ENCODE data around the gene SLC7A8.
"Not testable (repeated sequence)": the region's sequence is repeated elsewhere in the genome, so short reads cannot be mapped to it uniquely, and the experiment has no call there.

The SLC7A8 gene

DNA sequence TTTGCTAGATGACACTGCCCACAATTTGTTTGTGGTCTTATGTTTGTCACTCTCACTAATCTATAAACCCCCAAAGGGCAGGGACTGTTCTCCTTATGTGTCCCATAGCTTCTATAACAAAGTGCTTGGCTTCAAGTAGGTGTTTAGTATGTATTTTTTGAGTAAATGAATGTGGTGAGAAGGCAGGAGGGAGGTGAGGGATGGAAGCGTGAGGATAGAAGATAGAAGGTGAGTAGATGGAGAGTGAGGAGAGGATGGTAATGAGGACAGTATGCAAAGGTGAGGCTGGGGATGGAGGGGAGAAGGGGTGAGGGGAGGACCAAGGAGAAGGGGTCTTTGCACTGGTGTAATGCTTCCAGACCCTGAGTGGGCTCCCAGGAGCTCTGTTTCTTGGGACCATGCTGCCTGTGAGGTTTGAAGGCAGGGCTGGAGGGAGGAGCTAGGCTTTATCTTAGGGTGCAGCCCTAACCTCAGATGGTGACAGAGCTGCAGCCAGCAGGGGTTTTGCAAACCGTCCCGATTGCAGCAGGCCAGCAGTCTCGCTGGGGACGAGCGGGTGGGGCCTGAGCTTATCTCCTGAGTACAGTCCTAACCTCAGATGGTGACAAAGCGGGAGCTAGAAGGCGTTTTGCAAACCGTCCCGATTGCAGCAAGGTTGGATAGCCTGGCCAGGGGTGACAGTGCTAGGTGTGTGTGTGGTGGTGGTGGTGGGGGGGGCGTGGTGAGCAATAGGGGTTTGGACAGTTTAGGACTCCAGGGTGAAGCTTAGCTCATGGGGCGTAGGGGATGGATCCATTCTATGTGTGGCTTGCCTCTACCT is 70.9 kb downstream of the SLC7A8 start:
- DNase-seq, result no peak

DNA sequence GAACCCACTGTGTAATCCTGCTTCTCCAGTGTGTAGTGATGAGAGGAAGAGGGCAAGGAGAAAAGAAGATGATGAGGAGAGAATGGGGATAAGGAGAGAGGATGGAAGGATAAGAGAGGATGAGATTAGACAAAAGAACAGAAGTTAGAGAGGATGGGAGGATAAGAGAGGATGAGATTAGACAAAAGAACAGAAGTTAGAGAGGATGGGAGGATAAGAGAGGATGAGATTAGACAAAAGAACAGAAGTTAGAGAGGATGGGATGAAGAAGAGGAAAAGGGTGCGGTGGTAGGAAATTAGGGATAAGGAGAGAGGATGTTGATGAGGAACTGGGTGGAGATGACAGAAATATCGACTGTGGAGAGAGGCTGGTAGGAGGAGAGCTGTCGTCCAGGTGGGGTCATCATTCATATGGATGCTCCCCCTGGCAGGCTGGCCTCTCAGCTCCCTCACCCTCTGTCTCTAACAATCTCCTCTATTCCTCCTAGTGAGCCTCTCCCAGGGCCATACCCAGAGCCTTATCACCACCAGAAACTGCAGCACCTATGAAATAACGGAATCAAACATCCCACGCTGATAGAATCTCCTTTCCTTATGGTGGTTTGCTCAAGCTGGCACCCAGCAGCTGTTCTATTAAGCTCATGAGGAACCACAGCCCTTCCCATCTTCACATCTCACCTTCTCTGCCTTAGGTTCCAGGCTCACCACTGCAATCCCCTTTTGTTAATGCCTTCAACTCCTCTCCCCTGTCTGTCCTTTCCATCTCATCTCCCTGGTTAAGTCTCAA is 72.7 kb downstream of the SLC7A8 start:
- DNase-seq, result no peak

DNA sequence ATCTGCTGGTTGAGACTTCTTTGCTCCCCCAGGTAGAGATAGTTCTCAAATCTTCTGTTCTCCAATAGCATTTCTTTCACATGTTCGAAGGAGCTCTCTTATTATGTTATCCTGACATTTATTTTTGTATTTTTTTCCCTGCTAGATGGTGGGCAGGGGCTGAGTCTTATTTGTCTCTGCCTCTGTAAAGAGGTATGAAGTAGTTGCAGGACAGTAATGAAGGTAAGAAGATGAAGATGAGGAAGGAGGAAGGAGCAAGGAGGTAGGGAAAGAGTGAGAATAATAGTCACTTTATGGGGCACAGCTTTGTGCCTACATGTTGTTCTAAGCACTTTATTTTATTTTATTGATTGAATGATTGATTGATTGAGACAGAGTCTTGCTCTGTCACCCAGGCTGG is 73.7 kb downstream of the SLC7A8 start:
- no peak for DNase-seq

DNA sequence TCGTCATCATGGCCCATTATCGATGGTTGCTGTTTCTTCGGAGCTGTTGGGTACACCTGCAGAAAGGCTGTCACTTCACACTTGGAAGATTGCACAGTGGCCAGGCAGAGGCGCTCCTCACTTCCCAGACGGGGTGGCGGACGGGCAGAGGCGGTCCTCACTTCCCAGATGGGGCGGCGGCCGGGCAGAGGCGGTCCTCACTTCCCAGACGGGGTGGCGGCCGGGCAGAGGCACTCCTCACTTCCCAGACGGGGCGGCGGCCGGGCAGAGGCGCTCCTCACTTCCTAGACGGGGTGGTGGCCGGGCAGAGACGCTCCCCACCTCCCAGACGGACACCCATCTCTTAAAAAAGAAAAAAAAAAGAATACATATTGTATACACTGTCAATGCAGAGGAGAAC is 75.3 kb downstream of the SLC7A8 start:
- DNase-seq, result not testable (repeated sequence)

DNA sequence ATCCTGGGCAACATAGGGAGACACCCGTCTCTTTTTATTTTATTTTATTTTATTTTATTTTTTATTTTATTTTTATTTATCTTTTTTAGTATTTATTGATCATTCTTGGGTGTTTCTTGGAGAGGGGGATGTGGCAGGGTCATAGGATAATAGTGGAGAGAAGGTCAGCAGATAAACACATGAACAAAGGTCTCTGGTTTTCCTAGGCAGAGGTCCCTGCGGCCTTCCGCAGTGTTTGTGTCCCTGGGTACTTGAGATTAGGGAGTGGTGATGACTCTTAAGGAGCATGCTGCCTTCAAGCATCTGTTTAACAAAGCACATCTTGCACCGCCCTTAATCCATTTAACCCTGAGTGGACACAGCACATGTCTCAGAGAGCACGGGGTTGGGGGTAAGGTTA is 75.8 kb downstream of the SLC7A8 start:
- not testable (repeated sequence) for DNase-seq

DNA sequence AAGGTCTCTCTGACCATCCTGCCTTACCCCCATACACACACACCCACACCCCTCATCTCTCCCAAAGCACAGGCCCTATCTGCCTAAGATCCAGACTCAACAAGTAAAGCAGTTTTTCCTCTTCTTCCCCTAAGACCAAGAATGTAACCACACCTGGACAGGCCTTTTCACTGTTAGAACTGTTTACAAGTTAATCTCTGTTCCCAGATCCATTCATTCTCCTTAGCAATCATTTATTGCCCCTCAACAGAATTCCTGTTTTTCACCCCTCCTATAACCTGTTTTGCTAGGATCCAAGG is 76.8 kb downstream of the SLC7A8 start:
- DNase-seq, result no peak

DNA sequence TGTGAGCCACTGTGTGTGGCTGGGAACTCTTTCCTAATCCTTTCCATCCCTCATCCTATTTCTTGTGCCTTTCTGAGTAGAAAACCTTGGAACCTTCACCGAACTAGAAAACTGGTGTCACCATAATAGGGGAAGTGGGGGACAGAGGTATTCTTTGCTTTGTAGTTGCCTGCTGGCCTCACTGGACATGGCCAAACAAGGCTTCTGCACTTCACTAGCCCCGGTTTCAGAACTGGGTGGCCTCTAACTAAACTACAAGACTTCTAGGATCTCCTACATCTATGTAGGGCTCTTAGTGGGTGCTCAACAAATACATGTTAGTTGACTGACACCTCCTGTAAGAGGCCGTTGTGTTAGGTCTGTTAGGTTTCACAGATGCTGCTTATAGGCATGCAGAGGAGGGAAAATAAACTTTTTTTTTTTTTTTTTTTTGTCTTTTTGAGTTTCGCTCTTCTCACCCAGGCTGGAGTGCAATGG is 78.1 kb downstream of the SLC7A8 start:
- no peak for DNase-seq

DNA sequence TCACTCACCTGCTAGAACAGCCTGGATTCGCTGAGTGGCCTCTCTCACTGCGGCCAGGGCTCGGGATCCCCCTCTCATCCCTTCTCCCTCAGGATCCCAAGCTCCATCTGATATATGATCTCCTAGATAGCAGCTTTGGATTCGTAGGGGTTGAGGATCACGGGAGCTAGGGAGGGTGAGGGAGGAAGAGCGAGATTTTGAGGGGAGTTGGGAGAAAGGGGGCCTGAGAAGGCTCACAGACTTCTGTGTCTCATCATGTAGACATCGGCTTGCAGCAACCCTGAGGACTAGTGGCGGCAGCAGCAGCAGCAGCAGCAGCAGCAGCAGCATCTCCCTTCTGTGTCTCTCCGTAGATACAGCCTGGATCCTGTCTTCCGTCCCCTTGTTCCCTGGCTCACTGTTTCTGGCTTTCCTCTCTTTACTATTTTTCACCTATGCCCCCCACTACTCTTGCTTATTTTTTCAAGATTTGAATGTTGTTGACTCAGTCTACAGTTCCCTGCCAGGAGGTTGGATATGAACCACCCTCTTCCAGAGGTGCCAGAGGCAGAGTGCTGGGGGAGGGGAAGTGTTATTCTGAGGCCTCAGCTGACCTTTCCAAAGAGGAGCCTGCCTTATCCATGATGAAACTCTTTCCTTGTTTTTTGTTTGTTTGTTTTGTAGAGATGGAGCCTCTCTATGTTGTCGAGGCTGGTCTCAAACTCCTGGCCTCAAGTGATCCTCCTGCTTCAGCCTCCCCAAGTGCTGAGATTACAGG is 78.7 kb downstream of the SLC7A8 start, which contains the start of gene CIROP:
Gene CIROP (minus strand): TSS at position 399 of the 757 bp plus-strand sequence. CDS start 69 bp downstream, at position 330.
- no peak for DNase-seq

DNA sequence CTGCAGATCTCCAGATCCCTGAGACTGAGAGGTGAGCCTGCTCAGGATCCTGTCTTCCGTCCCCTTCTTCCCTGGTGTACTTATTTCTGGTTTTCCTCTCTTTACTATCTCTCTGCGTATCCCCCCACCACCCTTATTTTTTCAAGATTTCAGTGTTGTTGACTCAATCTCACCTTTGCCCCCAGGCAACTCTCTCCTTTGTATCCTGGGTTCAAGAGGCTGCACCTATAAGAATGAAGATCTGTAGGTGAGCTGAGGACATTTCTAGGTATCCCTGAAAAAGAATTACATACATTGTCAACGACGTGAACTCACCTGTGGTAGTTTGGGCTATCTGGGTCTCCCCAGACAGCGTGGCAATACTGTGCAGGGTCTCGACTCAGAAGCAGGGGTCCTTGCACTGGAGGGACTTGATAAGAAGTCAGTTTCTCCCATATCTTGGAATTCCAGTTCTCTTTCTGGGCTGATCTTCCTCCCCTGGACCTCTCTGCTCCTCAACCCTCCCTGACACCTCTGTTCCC is 79.3 kb downstream of the SLC7A8 start:
- no peak for DNase-seq

DNA sequence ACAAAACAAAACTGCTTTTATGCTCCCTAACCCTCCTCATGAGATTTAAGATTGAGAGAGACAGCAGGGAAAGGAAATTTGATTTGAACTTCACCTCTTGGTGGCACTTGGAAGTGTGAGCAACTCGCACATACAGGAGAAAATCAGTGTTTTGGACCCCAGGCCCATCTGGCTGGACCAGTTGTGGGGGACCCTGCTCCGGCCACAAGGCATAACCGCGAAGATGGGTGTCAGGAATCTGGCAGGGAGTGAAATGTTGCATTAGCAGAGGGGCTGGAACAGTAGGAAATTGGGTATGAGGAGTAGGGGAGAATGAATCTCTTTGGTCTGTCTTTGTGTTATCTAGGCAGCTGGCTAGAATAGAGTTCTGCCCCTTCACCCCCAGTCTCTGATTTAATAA is 79.9 kb downstream of the SLC7A8 start:
- no peak for DNase-seq

DNA sequence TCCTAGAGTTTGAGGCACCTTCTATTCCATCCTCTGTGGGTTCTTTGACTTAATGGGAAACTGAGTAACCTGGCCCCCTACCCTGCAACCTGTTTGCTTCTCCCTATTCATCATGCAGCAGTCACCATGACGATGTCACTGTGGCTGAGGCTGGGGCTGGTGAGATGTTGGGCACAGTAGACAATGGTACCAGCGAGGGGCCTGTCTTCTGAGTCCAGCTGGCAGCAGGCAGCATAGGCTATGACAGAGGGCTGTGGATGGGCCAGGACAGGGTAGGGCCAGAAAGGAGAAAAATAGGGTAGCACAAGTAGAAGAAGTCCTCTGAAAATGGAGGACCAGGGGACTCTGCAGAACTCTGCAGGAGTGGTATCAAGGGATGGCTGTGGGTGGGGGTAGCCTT is 80.7 kb downstream of the SLC7A8 start:
- DNase-seq, result no peak

DNA sequence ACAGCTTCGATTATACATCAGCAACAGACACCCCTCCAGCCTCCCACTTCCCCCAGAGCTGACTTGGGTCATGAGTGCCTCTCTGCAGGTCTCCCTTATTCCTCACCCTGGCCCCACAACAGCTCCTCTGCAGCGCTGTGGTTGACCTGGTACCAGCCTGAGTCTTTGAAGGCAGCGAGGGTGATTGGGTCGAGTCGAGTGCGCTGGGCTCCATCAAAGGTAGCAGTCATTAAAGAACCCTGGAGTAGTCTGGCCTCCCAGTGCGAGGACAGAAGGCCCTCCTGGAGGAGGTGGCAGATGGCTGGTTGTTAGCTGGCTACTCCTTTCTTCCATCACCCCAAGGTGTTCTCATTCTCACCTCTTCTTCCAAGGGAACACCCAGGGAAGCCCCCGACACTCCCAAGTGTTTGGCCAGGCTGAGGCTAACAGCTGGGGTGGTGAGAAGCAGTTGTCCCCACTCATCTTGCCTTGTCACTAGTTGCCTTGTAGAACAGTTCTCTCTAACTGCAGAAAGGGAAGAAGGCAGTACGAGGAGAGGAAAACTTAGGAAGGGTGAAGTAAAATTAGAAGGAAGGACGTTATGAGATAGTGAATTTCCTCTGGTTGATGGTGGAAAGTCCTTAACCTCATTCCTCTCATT is 81.4 kb downstream of the SLC7A8 start:
- DNase-seq, result no peak

DNA sequence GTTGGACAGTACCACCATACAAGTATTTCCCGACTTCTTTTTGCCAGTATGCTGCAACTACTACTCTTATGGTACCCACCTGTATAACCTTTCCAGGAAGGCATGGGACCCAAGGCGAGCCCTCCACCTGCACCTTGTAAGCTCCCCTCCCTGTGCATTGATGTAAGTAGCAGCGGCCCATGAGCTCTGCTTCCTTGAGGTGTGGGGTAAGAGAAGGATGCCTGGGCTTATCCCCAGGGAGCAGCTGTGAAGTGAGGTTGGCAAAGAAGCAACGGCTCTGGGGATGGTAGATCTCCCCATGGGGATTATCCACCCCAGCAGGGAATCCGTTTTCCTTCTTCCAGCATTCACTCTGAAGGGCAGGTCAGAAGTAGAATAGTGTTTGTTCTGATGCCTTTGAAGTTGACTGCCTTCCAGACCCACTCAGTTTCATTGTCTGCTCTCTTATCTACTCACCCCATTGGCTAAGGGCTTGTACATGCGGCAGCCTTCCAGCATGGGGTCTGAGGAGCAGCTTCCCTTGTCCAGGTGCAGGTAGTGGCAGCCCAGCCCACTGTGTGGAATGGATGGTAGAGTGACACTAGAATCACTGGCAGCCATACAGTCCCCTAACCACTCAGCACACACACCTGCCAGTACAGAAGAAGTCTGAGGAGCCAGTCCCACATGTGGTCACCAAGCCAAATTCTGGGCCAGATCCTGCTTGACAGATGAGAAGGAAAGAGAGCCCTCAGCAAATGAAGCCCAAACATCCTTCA is 82.1 kb downstream of the SLC7A8 start:
- no peak for DNase-seq

DNA sequence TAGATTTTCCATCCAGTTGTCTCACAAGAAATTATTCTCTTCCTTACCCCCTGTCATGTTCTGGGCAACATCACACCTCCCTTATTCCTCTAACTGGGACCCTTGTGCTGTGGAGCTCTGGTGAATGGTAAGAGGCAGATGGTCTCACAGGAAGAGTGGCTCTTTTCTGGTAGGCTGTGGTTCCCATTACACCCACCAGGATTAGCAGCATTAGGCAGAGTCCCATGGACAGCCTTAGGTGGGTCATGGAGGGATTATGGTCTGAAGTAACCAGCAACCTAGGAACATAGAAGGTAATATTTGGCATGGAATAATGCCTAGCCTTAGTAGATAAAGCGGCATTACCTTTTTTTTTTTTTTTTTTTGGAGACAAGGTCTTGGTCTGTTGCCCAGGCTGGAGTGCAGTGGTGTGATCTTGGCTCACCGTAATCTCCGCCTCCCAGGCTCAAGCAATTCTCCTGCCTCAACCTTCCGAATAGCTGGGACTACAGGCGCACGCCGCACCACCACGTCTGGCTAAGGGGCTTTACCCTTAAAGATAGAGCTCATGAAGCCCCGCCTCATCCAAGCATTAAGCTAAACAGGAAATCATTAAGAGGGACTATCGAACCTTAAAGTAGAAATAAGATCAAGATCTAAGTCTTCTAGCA is 84.1 kb downstream of the SLC7A8 start:
- DNase-seq, result no peak

DNA sequence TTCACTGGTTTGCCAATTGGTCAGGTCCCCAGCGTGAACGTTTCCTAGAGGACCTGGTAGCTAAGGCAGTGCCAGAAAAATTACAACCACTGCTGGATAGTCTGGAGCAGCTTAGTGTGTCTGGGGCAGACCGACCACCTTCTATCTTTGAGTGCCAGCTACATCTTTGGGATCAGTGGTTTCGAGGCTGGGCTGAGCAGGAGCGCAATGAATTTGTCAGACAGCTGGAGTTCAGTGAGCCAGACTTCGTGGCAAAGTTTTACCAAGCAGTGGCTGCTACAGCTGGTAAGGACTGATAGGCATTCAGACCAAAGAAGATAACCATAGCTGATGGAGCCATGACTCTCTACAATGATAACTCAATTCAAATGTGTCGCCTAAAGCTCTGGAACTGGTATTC is 85.7 kb downstream of the SLC7A8 start:
- no peak for DNase-seq

DNA sequence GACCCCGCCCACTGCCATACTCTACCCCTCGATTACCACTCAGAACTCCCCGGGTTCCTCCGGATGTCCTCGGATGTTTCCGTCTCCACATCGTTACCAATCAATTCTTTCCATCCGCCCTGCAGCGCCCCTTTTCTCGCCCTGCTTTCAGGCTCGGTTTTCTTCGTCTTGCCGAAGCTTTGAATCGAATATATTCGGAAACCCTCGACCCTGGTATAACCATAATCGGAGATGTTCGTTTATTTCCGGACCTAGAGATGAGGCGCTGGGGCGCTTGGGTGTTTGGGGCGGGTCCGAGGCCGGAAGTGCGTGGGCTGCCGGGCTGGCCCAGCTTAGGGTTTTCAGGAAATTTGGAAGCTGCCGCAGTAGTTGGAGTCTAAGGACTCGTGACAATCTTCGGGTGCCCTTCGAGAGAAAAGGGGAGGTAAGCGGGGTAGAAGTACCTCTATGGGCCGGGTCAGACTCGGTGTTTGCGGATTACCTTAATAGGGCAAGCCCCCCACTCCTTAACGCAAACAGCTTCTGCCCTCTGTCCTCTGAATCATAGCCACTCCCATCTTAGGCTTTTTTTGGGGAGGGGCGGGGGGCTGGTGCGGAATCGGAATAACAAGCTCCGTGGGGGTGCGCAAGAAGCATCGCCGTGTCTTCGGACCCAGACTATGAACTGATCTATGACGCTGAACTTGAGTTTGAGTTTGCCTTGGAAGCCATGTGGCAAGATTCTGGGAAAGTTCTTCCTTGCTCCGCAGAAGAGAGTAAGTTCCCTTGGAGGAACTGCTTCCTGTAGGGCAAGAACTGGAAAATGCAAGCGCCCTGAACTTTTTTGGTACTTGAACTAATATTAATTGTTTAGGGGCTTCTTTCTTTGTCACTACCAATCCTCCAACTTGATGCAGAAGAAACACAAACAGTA is 88.0 kb downstream of the SLC7A8 start, which contains the start of gene C14orf119:
Gene C14orf119 (plus strand): TSS at position 310 of the 913 bp plus-strand sequence. CDS start 2,154 bp downstream, outside the sequence.
- DNase-seq, result peak; percentile 99

DNA sequence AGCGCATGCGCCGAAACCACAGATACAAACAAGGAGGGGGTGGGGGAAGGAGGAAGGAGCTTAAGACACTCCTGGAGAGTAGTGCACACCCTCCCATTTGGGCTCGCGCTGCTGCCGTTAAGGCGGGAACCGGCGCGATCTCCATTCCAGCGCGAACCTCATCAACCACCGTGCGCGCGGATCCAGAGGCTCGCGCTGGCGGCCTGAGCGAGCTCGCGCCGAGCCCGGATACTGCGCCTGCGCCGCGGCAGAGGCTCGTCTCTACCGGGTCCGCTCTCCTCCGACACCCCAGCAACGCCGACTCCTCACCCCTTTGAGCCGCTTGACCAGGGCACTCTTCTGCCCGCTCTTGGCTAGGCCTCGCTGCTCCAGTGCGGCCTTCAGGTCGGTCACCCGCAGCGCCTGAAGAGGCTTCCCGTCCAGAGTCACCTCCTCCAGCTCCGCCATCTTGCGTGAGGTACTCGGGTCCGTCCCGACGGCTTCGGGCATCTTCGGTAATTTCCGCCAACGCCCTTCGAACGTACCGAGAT is 88.7 kb downstream of the SLC7A8 start, which contains the start of gene ACIN1:
Gene ACIN1 (minus strand): TSS at position 471 of the 530 bp plus-strand sequence. CDS start 24 bp downstream, at position 447.
- DNase-seq, result peak; percentile 67 to 78

DNA sequence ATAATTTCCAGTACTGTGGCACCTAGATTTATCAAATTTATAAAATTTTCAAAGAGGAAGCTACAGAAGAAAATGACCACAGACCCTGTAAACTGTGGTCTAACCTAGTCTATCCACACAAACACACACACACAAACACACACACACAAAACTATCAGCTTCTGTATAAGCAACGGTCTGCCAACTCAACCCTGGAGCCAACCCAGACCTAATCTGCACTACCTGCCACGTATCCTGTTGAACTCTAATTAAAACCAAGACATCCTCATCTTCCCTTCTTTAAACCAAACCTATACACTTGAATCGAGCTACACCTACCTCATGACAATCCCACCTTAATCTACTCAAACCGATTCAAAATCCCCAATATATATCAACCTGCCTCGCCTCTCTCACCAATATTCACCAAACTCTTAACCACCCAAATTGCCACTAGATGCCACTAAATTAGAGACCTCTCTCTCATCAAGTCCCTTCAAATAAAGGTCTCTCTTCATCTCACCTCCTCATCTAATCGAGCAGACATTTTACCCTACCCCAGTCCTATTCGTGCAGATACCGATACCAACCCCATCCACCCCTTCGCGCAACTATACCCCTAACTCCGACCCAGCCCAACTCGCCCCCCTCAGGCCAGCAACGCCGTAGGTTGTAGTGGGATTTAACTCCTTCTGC is 89.3 kb downstream of the SLC7A8 start:
- no peak for DNase-seq

DNA sequence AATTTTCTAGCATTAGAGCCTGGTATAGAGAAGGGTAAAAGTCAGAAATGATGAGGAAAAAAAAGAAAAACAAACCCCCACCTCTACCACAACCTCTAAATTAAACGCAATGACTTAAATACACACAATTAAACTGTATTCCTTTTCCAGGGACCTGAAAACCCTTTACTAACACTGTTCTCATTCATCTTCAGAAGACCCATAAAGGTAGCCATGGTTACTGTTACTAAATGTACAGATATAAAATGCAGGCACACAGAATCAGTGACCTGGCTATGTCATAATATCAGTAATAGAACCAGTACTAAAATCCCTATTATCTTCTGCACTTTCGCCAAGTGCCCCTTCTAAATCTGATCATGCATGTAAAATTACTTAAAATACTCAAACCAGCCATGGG is 89.9 kb downstream of the SLC7A8 start:
- DNase-seq, result no peak

Measured in activated CD4-positive, alpha-beta T cell treated with anti-CD3 and anti-CD28 coated beads for 4 hours (primary cell).